Suprapubic skin (tissue), 4 donors: ENCODE measurements around the gene CTNND2. TPM values are rescaled to one million over a fixed set of nuclear protein-coding genes. Genes with fewer than 3 reads are reported as not detected.

ENCODE experiments used
- DNase-seq, 2 donors: peaks; one replicate each; pipeline ENCODE4 v3.0.0-alpha.2; 2019; ENCODE audit warnings: low spot score in 2 of 2
- H3K27ac ChIP-seq: fragments of 200-600 bp; sonication (generic); one replicate; pipeline ENCODE4 v1.5.1; 2019
- H3K27me3 ChIP-seq: fragments of 200-600 bp; sonication (generic); one replicate; pipeline ENCODE4 v1.5.1; 2019
- H3K36me3 ChIP-seq: fragments of 200-600 bp; sonication (generic); one replicate; pipeline ENCODE4 v1.5.1; 2019
- H3K4me1 ChIP-seq: fragments of 200-600 bp; sonication (generic); one replicate; pipeline ENCODE4 v1.5.1; 2019
- H3K4me3 ChIP-seq: fragments of 200-600 bp; sonication (generic); one replicate; pipeline ENCODE4 v1.5.1; 2019; ENCODE audit warnings: mild to moderate bottlenecking
- H3K9me3 ChIP-seq: fragments of 200-600 bp; sonication (generic); one replicate; pipeline ENCODE4 v1.5.1; 2019
- CTCF ChIP-seq, 2 donors: fragments of 200-600 bp in 1 of 2; fragments of 450-650 bp in 1 of 2; sonication (generic) in 1 of 2; IDR thresholded peaks; one replicate each; pipeline ENCODE4 v1.5.1; 2016 to 2019; ENCODE audit warnings: antibody characterized with exemption in 2 of 2, mild to moderate bottlenecking in 1 of 2, moderate library complexity in 1 of 2
- EP300 ChIP-seq: sonication (generic); formaldehyde crosslinking; IDR thresholded peaks from one replicate; pipeline ENCODE4 v1.6.1; 2017; ENCODE audit warnings: antibody characterized with exemption
- POLR2A ChIP-seq, 2 donors: fragments of 450-650 bp; IDR thresholded peaks; one replicate each; pipeline ENCODE4 v1.6.1; 2017; ENCODE audit warnings: antibody characterized with exemption in 2 of 2, mild to moderate bottlenecking in 2 of 2, moderate library complexity in 2 of 2
- POLR2AphosphoS5 ChIP-seq, 3 donors: sonication (generic); formaldehyde crosslinking; IDR thresholded peaks; one replicate each; pipeline ENCODE4 v1.6.1; 2017; ENCODE audit warnings: antibody characterized with exemption in 3 of 3
- WGBS: methylation state at CpG from one replicate; pipeline ENCODE4 v1.1.5; 2018; 5-methylcytosine and 5-hydroxymethylcytosine counted together
- total RNA-seq, 4 donors: library from RNA; depleted of rRNA; stranded (reverse); fragments of >200 nt; gene quantifications; one replicate each; pipeline ENCODE4 v1.1.0, GENCODE V29; 2016

The CTNND2 gene
- total RNA-seq, 4 donors from 2014 or later, result 0.40 to 3.8 (median 2.2) TPM

DNA sequence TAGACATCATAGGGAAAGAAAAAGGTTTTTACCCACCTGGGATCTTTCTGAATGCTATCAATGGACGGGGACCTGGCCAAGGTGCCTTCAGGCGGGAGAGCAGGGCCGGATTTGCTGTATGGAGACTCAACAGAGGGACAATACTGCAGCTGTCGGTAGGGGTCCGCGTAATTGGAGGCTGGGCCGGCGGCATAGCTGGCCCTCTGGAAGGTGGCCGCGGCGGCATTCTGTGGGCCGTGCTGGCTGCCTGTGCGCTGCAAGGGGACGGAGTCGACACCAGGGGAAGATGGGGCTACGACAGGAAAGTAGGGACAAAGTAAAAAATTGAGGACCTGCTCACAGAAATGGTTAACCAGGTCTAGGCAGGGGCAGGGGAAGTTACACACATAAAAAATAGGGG lies 557.9 kb downstream of the CTNND2 start:
- 73% methylated on average over 16 of the region's 16 CpGs for WGBS
- H3K27me3 ChIP-seq, result no peaks in the 10 kb centered on the region
- H3K9me3 ChIP-seq, result no peaks in the 10 kb centered on the region
- no peak for TF ChIP-seq CTCF (IDR thresholded peaks at IDR 0.05)
- no peak for TF ChIP-seq EP300
- TF ChIP-seq POLR2A (IDR thresholded peaks at IDR 0.05), result no peak
- no peak for TF ChIP-seq POLR2AphosphoS5 (IDR thresholded peaks at IDR 0.05)
- H3K4me1 ChIP-seq, result no peaks in the 10 kb centered on the region
- H3K36me3 ChIP-seq, result no peaks in the 10 kb centered on the region
- no peak overlapping the region for H3K4me3 ChIP-seq
- H3K27ac ChIP-seq, result no peak overlapping the region
- no peak for DNase-seq

- H3K36me3 ChIP-seq, result no peaks in the 10 kb centered on the region
- H3K9me3 ChIP-seq, result no peaks in the 10 kb centered on the region
- no peak overlapping the region for H3K27ac ChIP-seq
- H3K4me1 ChIP-seq, result no peaks in the 10 kb centered on the region
- H3K27me3 ChIP-seq, result no peaks in the 10 kb centered on the region
- no peak for DNase-seq
- H3K4me3 ChIP-seq, result no peak overlapping the region
- 86% methylated on average over 3 of the region's 3 CpGs for WGBS
- TF ChIP-seq EP300, result no peak
- TF ChIP-seq POLR2A (IDR thresholded peaks at IDR 0.05), result no peak
- TF ChIP-seq POLR2AphosphoS5 (IDR thresholded peaks at IDR 0.05), result no peak
- TF ChIP-seq CTCF (IDR thresholded peaks at IDR 0.05), result no peak
Observed at GRCh38 chr5:11335881-11336760, 568.1 kb downstream of the CTNND2 start.

DNA sequence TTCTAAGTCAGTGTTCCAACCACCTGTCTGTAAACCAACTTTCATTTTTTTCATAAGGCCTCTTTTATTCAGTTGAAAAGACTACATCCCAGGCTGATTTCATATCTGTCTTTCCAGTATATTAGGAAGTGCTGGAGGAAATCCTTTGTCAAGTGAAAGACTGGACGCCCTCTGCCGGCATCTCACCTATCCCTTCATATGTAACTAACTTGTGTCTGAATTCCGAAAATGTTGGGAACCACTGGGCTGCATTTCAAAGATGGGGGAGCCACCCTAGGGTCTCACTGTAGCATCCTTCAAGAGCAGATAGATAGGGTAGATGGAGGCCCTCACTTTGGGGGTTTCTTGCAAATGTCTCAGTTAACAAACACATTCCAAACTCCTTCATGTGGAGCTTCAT lies 569.8 kb downstream of the CTNND2 start:
- TF ChIP-seq EP300 (no peak), POLR2AphosphoS5 (IDR thresholded peaks at IDR 0.05) (no peak), CTCF (IDR thresholded peaks at IDR 0.05) (no peak), POLR2A (IDR thresholded peaks at IDR 0.05) (no peak)
- WGBS, result 84% methylated on average over 3 of the region's 3 CpGs
- Histone ChIP-seq H3K27ac (no peak overlapping the region), H3K4me3 (no peak overlapping the region), H3K9me3 (no peaks in the 10 kb centered on the region), H3K27me3 (no peaks in the 10 kb centered on the region), H3K36me3 (no peaks in the 10 kb centered on the region), H3K4me1 (no peaks in the 10 kb centered on the region)
- no peak for DNase-seq

GRCh38 chr5:11329679-11330078 lies 574.6 kb downstream of the CTNND2 start:
- Histone ChIP-seq H3K4me1 (no peaks in the 10 kb centered on the region), H3K4me3 (no peak overlapping the region), H3K36me3 (no peaks in the 10 kb centered on the region), H3K27ac (no peak overlapping the region), H3K27me3 (no peaks in the 10 kb centered on the region), H3K9me3 (no peaks in the 10 kb centered on the region)
- DNase-seq, result no peak
- TF ChIP-seq EP300 (no peak), POLR2A (IDR thresholded peaks at IDR 0.05) (no peak), POLR2AphosphoS5 (IDR thresholded peaks at IDR 0.05) (no peak), CTCF (IDR thresholded peaks at IDR 0.05) (no peak)
- 64% methylated on average over 5 of the region's 5 CpGs for WGBS

DNA sequence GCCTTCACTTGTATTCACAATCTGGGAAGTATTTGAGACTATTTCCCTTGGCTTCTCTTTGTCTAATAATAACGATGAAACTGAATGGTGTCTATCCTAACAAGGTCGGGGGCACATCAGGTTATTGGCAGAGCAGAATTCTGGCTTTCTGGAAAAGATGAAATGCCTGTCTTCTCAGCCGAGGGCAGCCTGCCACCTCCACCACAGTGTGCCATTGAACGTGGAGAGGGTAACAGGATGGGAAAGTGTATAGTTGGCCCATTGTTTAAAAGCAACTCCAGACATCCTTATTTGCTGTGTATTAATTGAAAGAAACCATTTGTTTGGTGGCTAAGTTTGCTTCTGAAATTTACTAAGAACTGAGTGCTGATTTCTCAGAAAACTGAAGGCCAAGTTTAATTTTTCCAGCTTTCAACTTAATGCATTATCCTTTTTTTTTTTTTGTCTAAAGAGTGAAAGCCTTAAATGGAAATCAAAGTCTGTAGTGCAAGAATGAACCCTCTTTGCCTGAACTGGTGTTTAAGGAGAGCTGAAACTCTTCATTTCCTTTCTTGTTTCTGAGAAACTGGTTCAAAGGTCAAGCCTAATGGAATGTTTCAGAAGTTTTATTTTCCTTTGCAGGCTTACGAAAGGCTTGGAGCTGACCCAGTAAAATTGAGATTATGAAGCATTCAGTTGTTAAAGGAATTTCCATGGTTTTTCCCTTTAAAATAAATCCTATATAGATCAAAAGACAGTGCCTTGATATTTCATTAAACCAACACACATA lies 579.5 kb downstream of the CTNND2 start:
- H3K4me1 ChIP-seq, result peaks cover 3% of the 10 kb centered on the region
- no peaks in the 10 kb centered on the region for H3K9me3 ChIP-seq
- no peak overlapping the region for H3K27ac ChIP-seq
- H3K27me3 ChIP-seq, result no peaks in the 10 kb centered on the region
- WGBS, result 52% methylated on average over 5 of the region's 5 CpGs
- no peak for DNase-seq
- no peak for TF ChIP-seq CTCF (IDR thresholded peaks at IDR 0.05)
- TF ChIP-seq POLR2A (IDR thresholded peaks at IDR 0.05), result no peak
- no peak for TF ChIP-seq EP300
- TF ChIP-seq POLR2AphosphoS5 (IDR thresholded peaks at IDR 0.05), result no peak
- H3K4me3 ChIP-seq, result no peak overlapping the region
- H3K36me3 ChIP-seq, result no peaks in the 10 kb centered on the region
